PC-9 (cell line): ENCODE results near the gene CTSG. TPM values are rescaled to one million over a fixed set of nuclear protein-coding genes. Genes with fewer than 3 reads are reported as not detected.

Source experiments
- BruUV-seq: library from RNA; stranded (reverse); fragments of 400-500 nt; replicated peaks from 2 replicates; lab custom pipeline; 2021; lab: Mats Ljungman, UMichigan
- CTCF ChIA-PET: fragments of 300-600 bp; sonication (Branson Sonifier 250); formaldehyde crosslinking; loops from one replicate; lab custom pipeline; 2022; ENCODE audit warnings: antibody characterized with exemption; lab: Charles Lee
- POLR2A ChIA-PET: fragments of 300-600 bp; sonication (Branson Sonifier 250); formaldehyde crosslinking; loops from one replicate; lab custom pipeline; 2022; ENCODE audit warnings: antibody characterized with exemption; ENCODE audit not compliant: unreplicated experiment; lab: Charles Lee
- DNase-seq, 2 experiments: peaks; one replicate each; pipeline versions ENCODE4 v3.0.0 to v3.0.0-alpha.2; 2015 to 2022; ENCODE audit warnings: mixed read lengths in 1 of 2
- H2AFZ ChIP-seq: fragments of 200-600 bp; sonication (generic); 2 replicates; pipeline ENCODE4 v1.8.1; 2017; ENCODE audit warnings: antibody characterized with exemption
- H3F3A ChIP-seq: fragments of 200-600 bp; sonication (generic); 2 replicates; pipeline ENCODE4 v1.8.1; 2017; ENCODE audit warnings: antibody characterized with exemption, mild to moderate bottlenecking, low read depth; ENCODE audit not compliant: insufficient read depth
- H3K27ac ChIP-seq: fragments of 200-600 bp; sonication (generic); 2 replicates; pipeline ENCODE4 v1.6.1; 2016; ENCODE audit warnings: mixed run types
- H3K27me3 ChIP-seq: fragments of 200-600 bp; sonication (generic); 2 replicates; pipeline ENCODE4 v1.6.1; 2016; ENCODE audit warnings: low read depth, mixed run types; ENCODE audit not compliant: insufficient read depth
- H3K36me3 ChIP-seq: fragments of 200-600 bp; sonication (generic); 2 replicates; pipeline ENCODE4 v1.6.1; 2016; ENCODE audit warnings: low read depth, mixed run types
- H3K4me1 ChIP-seq: fragments of 200-600 bp; sonication (generic); replicated peaks from 2 replicates; pipeline ENCODE4 v1.6.1; 2016; ENCODE audit warnings: mixed run types; ENCODE audit not compliant: insufficient read depth
- H3K4me2 ChIP-seq: fragments of 200-600 bp; sonication (generic); 2 replicates; pipeline ENCODE4 v1.6.1; 2017; ENCODE audit warnings: mixed run types
- H3K4me3 ChIP-seq: fragments of 200-600 bp; sonication (generic); 2 replicates; pipeline ENCODE4 v1.6.1; 2016; ENCODE audit warnings: mixed run types
- H3K79me2 ChIP-seq: fragments of 200-600 bp; sonication (generic); 2 replicates; pipeline ENCODE4 v1.6.1; 2017; ENCODE audit warnings: low read depth, mixed run types
- H3K9me2 ChIP-seq: fragments of 200-600 bp; sonication (generic); 2 replicates; pipeline ENCODE4 v1.8.1; 2017; ENCODE audit warnings: mild to moderate bottlenecking; ENCODE audit not compliant: insufficient read depth
- H3K9me3 ChIP-seq: fragments of 200-600 bp; sonication (generic); 2 replicates; pipeline ENCODE4 v1.8.1; 2016; ENCODE audit warnings: low read depth; ENCODE audit not compliant: insufficient read depth
- H4K20me1 ChIP-seq: fragments of 200-600 bp; sonication (generic); 2 replicates; pipeline ENCODE4 v1.8.1; 2017; ENCODE audit not compliant: insufficient read depth
- EZH2 ChIP-seq: fragments of 200-600 bp; sonication (generic); IDR thresholded peaks from 2 replicates; pipeline ENCODE4 v1.8.0; 2017; ENCODE audit warnings: antibody characterized with exemption, low read depth
- intact Hi-C: fragments of 100-400 bp; cut with micrococcal nuclease; formaldehyde crosslinking; loops from one replicate; pipeline ENCODE4 v1.10.0; 2022; ENCODE audit not compliant: unreplicated experiment
- total RNA-seq: library from RNA; stranded (reverse); gene quantifications from 2 replicates; pipeline ENCODE4 v1.2.3, GENCODE V29; 2021
- TF ChIP-seq, protein P1 (sequence below): fragments of 200-600 bp; sonication (generic); conservative IDR thresholded peaks from 2 replicates; pipeline ENCODE4 v1.6.1; 2017; ENCODE audit warnings: mixed run types, antibody characterized with exemption, mild to moderate bottlenecking, moderate library complexity

CTSG gene
- total RNA-seq, 1 experiment from 2014 or later, result not detected

DNA sequence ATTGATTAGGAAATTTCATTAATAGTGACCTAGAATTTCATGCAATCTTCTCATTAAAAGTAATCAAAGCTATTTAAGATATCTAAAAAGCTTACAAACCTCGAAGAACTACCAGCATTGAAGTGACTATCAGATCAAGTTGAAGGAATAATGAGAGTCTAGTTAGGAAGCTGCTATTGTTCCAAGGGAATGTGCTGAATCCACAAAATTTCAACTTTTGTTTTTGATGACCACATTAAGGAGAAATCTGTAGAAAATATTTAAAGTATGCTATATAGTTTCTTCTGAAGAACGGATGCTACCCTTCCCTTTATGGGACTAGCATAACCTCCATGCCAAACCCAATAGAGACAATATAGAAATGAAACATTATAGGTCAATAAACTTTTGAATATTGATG lies 2.5 kb upstream of the CTSG start:
- no peak for TF ChIP-seq EZH2
- TF ChIP-seq, protein P1, sequence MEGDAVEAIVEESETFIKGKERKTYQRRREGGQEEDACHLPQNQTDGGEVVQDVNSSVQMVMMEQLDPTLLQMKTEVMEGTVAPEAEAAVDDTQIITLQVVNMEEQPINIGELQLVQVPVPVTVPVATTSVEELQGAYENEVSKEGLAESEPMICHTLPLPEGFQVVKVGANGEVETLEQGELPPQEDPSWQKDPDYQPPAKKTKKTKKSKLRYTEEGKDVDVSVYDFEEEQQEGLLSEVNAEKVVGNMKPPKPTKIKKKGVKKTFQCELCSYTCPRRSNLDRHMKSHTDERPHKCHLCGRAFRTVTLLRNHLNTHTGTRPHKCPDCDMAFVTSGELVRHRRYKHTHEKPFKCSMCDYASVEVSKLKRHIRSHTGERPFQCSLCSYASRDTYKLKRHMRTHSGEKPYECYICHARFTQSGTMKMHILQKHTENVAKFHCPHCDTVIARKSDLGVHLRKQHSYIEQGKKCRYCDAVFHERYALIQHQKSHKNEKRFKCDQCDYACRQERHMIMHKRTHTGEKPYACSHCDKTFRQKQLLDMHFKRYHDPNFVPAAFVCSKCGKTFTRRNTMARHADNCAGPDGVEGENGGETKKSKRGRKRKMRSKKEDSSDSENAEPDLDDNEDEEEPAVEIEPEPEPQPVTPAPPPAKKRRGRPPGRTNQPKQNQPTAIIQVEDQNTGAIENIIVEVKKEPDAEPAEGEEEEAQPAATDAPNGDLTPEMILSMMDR, result no peak
- H3K4me1 ChIP-seq, result no peaks in the 10 kb centered on the region
- H3F3A ChIP-seq, result no peaks in the 10 kb centered on the region
- H4K20me1 ChIP-seq, result no peaks in the 10 kb centered on the region
- peaks cover 34% of the 10 kb centered on the region for H3K27me3 ChIP-seq
- H3K79me2 ChIP-seq, result no peaks in the 10 kb centered on the region
- no peaks in the 10 kb centered on the region for H3K9me2 ChIP-seq
- no peaks in the 10 kb centered on the region for H3K9me3 ChIP-seq
- no peak for DNase-seq
- H2AFZ ChIP-seq, result no peak overlapping the region
- ChIA-PET POLR2A (no interaction called here), CTCF (no interaction called here)
- H3K36me3 ChIP-seq, result no peaks in the 10 kb centered on the region
- H3K27ac ChIP-seq, result no peak overlapping the region
- H3K4me3 ChIP-seq, result no peak overlapping the region
- H3K4me2 ChIP-seq, result no peak overlapping the region
- BruUV-seq, result no TSS peak
- intact Hi-C loops, result no loop called here

DNA sequence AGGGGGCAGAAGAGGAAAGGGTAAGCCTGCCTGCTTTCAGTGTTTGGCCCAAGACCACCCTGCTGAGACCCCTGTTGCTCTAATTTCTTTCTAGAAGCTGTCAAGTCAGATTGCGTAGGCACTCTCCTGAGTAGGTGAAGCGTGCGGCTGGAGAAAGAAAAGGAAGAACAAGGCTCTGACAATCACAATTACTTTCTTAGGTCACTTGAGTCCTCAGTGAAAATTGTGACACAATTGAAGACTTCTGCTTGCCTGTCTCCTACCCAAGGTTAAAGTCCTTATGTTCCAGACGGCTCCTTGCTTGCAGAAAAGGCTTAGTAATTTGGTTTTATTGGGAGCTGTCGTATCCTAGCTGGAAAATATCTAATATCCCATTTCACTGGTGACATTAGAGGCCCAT lies 721 bp upstream of the CTSG start:
- Histone ChIP-seq H3K79me2 (no peaks in the 10 kb centered on the region), H2AFZ (no peak overlapping the region), H3K4me2 (no peak overlapping the region), H3F3A (no peaks in the 10 kb centered on the region), H3K27me3 (peaks cover 46% of the 10 kb centered on the region), H3K27ac (no peak overlapping the region), H3K4me1 (no peaks in the 10 kb centered on the region), H3K4me3 (no peak overlapping the region), H4K20me1 (no peaks in the 10 kb centered on the region), H3K9me3 (no peaks in the 10 kb centered on the region), H3K9me2 (no peaks in the 10 kb centered on the region), H3K36me3 (no peaks in the 10 kb centered on the region)
- CTCF ChIA-PET, result no interaction called here
- POLR2A ChIA-PET, result no interaction called here
- TF ChIP-seq EZH2, result no peak
- TF ChIP-seq, protein P1, result no peak
- intact Hi-C loops, result no loop called here
- DNase-seq, result no peak
- BruUV-seq, result no TSS peak

DNA sequence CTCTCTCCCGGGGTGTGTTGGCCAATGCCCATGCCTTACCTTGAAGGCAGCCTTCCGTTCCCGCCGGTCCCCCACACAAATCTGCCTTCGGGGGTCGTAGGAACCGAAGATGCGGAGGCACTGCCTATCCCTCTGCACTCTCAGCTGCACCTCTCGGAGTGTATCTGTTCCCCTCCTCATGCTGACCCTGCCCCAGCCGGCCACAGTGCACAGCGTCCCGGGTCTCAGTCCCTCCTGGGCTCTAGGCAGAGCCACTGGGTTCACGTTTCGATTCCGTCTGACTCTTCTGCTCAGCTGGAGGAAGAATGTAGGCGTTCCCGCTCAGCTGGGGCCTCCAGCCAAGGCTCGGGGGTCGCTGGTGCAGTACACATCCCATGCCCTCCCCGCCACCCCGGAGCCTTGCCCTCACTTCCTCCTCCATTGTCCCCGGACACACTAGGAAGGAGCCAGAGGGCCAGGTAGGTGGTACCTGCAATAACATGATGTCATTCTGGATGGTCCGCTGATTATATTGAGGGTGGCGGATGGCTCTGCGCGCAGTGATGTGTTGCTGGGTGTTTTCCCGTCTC lies 1.8 kb downstream of the CTSG start:
- no peaks in the 10 kb centered on the region for H3F3A ChIP-seq
- H3K9me3 ChIP-seq, result no peaks in the 10 kb centered on the region
- H3K4me2 ChIP-seq, result no peak overlapping the region
- no peaks in the 10 kb centered on the region for H3K36me3 ChIP-seq
- H3K27me3 ChIP-seq, result peaks cover 41% of the 10 kb centered on the region
- H3K4me3 ChIP-seq, result no peak overlapping the region
- H2AFZ ChIP-seq, result no peak overlapping the region
- intact Hi-C loops, result no loop called here
- no peaks in the 10 kb centered on the region for H4K20me1 ChIP-seq
- H3K79me2 ChIP-seq, result no peaks in the 10 kb centered on the region
- no peaks in the 10 kb centered on the region for H3K9me2 ChIP-seq
- no TSS peak for BruUV-seq
- DNase-seq, result no peak
- H3K4me1 ChIP-seq, result no peaks in the 10 kb centered on the region
- TF ChIP-seq, protein P1, result no peak
- no peak for TF ChIP-seq EZH2
- ChIA-PET POLR2A (no interaction called here), CTCF (no interaction called here)
- no peak overlapping the region for H3K27ac ChIP-seq
